Astrocyte (in vitro differentiated cells and primary cell): ENCODE measurements around the gene CCAR1. TPM values are rescaled to one million over a fixed set of nuclear protein-coding genes. Genes with fewer than 3 reads are reported as not detected.

Source experiments
- DNase-seq: peaks from one replicate; pipeline ENCODE4 v3.0.0-alpha.2; 2010; ENCODE audit warnings: low read depth
- FAIRE-seq: peaks from 2 replicates; lab custom pipeline; 2011; peaks lifted over from hg19 to GRCh38; lab: Jason Lieb, UNC
- H2AFZ ChIP-seq: 2 replicates; pipeline ENCODE4 v1.6.0; 2012; ENCODE audit warnings: low read depth, low read length, inconsistent platforms
- H3K27ac ChIP-seq: 2 replicates; pipeline ENCODE4 v1.5.1; 2011; ENCODE audit warnings: low read depth, low read length, inconsistent platforms
- H3K27me3 ChIP-seq: 2 replicates; pipeline ENCODE4 v1.6.0; 2011; ENCODE audit warnings: low read length, inconsistent platforms; ENCODE audit not compliant: insufficient read depth
- H3K36me3 ChIP-seq: 2 replicates; pipeline ENCODE4 v1.5.1; 2011; ENCODE audit warnings: low read length, inconsistent platforms; ENCODE audit not compliant: insufficient read depth
- H3K4me1 ChIP-seq: 2 replicates; pipeline ENCODE4 v1.5.1; 2011; ENCODE audit warnings: low read length, inconsistent platforms; ENCODE audit not compliant: insufficient read depth
- H3K4me2 ChIP-seq: 2 replicates; pipeline ENCODE4 v1.6.0; 2012; ENCODE audit warnings: low read length, inconsistent platforms
- H3K4me3 ChIP-seq: 2 replicates; pipeline ENCODE4 v1.5.1; 2011; ENCODE audit warnings: low read depth, mild to moderate bottlenecking, low read length, inconsistent platforms; ENCODE audit not compliant: insufficient read depth
- H3K79me2 ChIP-seq: 2 replicates; pipeline ENCODE4 v1.6.0; 2012; ENCODE audit warnings: mild to moderate bottlenecking, low read length, inconsistent platforms; ENCODE audit not compliant: insufficient read depth
- H3K9ac ChIP-seq: 2 replicates; pipeline ENCODE4 v1.6.0; 2012; ENCODE audit warnings: mild to moderate bottlenecking, low read length, inconsistent platforms
- H3K9me3 ChIP-seq: 2 replicates; pipeline ENCODE4 v1.5.1; 2012; ENCODE audit warnings: low read depth, mild to moderate bottlenecking, low read length, inconsistent platforms; ENCODE audit not compliant: insufficient read depth
- H4K20me1 ChIP-seq: 2 replicates; pipeline ENCODE4 v1.6.0; 2012; ENCODE audit warnings: low read length, inconsistent platforms; ENCODE audit not compliant: insufficient read depth
- H3K27ac Mint-ChIP-seq: one replicate; pipeline ENCODE4 v1.8.0; 2021; ENCODE audit warnings: mild to moderate bottlenecking, mixed read lengths; ENCODE audit not compliant: unreplicated experiment
- H3K27me3 Mint-ChIP-seq: one replicate; pipeline ENCODE4 v1.8.0; 2021; ENCODE audit warnings: low read depth, mixed read lengths; ENCODE audit not compliant: unreplicated experiment
- H3K36me3 Mint-ChIP-seq: one replicate; pipeline ENCODE4 v1.8.0; 2021; ENCODE audit warnings: low read depth, mixed read lengths; ENCODE audit not compliant: unreplicated experiment
- H3K4me1 Mint-ChIP-seq: one replicate; pipeline ENCODE4 v1.8.0; 2021; ENCODE audit warnings: low read depth, mixed read lengths; ENCODE audit not compliant: unreplicated experiment
- H3K4me3 Mint-ChIP-seq: one replicate; pipeline ENCODE4 v1.8.0; 2021; ENCODE audit warnings: mild to moderate bottlenecking, moderate library complexity, mixed read lengths; ENCODE audit not compliant: unreplicated experiment
- H3K9me3 Mint-ChIP-seq: one replicate; pipeline ENCODE4 v1.8.0; 2021; ENCODE audit warnings: mild to moderate bottlenecking, mixed read lengths; ENCODE audit not compliant: unreplicated experiment
- EZH2 ChIP-seq: IDR thresholded peaks from 2 replicates; pipeline ENCODE4 v1.6.1; 2012; ENCODE audit warnings: mild to moderate bottlenecking, low read length, inconsistent platforms; ENCODE audit not compliant: insufficient read depth
- total RNA-seq: library from RNA; stranded (reverse); gene quantifications from 2 replicates; pipeline ENCODE4 v1.2.1, GENCODE V29; 2021
- TF ChIP-seq, protein P1 (sequence below): IDR thresholded peaks from 2 replicates; pipeline ENCODE4 v1.5.1; 2011; ENCODE audit warnings: low read depth, mild to moderate bottlenecking, inconsistent platforms, low read length, moderate library complexity; ENCODE audit not compliant: insufficient read depth

CCAR1 gene
- total RNA-seq, 1 donor from 2014 or later: 72.8 TPM

DNA sequence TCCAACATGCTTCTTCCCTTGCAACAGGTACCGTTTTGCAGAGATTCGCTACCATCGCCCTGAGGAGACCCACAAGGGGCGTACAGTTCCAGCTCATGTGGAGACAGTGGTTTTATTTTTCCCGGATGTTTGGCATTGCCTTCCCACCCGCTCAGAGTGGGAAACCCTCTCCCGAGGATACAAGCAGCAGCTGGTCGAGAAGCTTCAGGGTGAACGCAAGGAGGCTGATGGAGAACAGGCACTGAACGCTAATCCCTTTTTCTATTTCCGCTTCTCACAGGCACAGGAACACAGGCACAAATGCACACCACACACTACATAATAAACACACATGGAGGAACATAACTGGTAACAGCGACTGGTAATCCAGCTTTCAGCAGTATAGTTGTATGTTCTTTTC lies 35.2 kb downstream of the CCAR1 start:
- no peaks in the 10 kb centered on the region for H3K9me3 Mint-ChIP-seq
- peaks cover 5% of the 10 kb centered on the region for H3K36me3 Mint-ChIP-seq
- Histone ChIP-seq H4K20me1 (no peaks in the 10 kb centered on the region), H3K79me2 (no peaks in the 10 kb centered on the region), H3K27me3 (no peaks in the 10 kb centered on the region), H3K4me2 (no peak overlapping the region), H3K4me3 (no peak overlapping the region), H3K9ac (no peak overlapping the region), H3K36me3 (peaks cover 81% of the 10 kb centered on the region), H3K4me1 (no peaks in the 10 kb centered on the region), H3K27ac (no peak overlapping the region), H2AFZ (no peak overlapping the region), H3K9me3 (no peaks in the 10 kb centered on the region)
- no peak for FAIRE-seq
- no peak for DNase-seq
- TF ChIP-seq, protein P1, sequence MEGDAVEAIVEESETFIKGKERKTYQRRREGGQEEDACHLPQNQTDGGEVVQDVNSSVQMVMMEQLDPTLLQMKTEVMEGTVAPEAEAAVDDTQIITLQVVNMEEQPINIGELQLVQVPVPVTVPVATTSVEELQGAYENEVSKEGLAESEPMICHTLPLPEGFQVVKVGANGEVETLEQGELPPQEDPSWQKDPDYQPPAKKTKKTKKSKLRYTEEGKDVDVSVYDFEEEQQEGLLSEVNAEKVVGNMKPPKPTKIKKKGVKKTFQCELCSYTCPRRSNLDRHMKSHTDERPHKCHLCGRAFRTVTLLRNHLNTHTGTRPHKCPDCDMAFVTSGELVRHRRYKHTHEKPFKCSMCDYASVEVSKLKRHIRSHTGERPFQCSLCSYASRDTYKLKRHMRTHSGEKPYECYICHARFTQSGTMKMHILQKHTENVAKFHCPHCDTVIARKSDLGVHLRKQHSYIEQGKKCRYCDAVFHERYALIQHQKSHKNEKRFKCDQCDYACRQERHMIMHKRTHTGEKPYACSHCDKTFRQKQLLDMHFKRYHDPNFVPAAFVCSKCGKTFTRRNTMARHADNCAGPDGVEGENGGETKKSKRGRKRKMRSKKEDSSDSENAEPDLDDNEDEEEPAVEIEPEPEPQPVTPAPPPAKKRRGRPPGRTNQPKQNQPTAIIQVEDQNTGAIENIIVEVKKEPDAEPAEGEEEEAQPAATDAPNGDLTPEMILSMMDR: no peak
- no peak for TF ChIP-seq EZH2
- no peaks in the 10 kb centered on the region for H3K27me3 Mint-ChIP-seq
- no peaks in the 10 kb centered on the region for H3K4me1 Mint-ChIP-seq
- H3K4me3 Mint-ChIP-seq: no peak overlapping the region
- H3K27ac Mint-ChIP-seq: no peak overlapping the region

DNA sequence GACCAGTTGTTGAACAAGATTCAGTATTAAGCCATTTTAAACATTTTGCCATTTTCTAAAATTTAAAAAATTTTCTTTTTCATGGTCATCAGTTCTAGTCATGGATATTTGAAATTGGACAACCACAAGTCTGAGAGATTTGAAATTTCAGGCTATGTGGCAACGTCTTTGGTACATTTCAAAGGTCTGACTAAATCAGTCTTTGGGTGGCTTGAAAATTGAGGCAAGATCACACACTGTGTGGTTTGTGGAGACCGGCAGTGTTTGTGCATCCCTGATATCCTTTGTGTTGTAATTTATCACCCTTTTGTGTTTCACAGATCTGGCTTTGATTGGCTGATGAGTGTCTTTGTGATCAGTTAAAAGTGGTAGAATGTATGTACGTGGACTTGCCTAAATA lies 35.7 kb downstream of the CCAR1 start:
- Histone ChIP-seq H3K4me1 (no peaks in the 10 kb centered on the region), H3K9ac (no peak overlapping the region), H3K4me3 (no peak overlapping the region), H3K9me3 (no peaks in the 10 kb centered on the region), H4K20me1 (no peaks in the 10 kb centered on the region), H3K4me2 (no peak overlapping the region), H2AFZ (no peak overlapping the region), H3K36me3 (peaks cover 82% of the 10 kb centered on the region), H3K27ac (no peak overlapping the region), H3K27me3 (no peaks in the 10 kb centered on the region), H3K79me2 (no peaks in the 10 kb centered on the region)
- no peak overlapping the region for H3K27ac Mint-ChIP-seq
- no peaks in the 10 kb centered on the region for H3K27me3 Mint-ChIP-seq
- H3K4me1 Mint-ChIP-seq: no peaks in the 10 kb centered on the region
- TF ChIP-seq, protein P1: no peak
- TF ChIP-seq EZH2: no peak
- FAIRE-seq (no peak), DNase-seq (no peak)
- peaks cover 5% of the 10 kb centered on the region for H3K36me3 Mint-ChIP-seq
- no peaks in the 10 kb centered on the region for H3K9me3 Mint-ChIP-seq
- no peak overlapping the region for H3K4me3 Mint-ChIP-seq

DNA sequence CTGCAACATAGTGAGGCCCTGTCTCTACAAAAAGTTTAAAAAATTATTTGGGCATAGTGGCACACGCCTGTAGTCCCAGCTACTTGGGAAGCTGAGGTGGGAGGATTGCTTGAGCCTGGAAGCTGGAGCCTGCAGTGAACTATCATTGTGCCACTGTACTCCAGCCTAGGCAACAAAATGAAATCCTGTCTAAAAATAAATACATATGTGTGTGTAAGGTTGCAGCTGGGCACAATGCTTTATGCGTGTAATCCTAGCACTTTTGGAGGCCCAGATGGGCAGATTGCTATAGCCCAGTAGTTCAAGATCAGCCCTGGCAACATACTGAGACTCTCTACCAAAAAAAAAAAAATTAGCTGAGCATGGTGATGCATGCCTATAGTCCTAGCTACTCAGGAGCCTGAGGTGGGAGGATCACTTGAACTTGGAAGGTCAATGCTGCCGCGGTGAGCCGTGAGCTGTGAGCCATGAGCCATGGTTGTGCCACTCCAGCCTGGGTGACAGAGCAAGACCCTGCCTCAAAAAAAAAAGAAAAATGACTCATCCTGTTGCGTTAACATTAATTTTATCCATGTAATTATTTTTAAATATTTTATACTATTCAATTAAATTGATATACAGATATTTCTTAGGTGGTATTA lies 38.3 kb downstream of the CCAR1 start:
- Mint-ChIP-seq H3K27ac (no peak overlapping the region), H3K4me1 (no peaks in the 10 kb centered on the region), H3K4me3 (no peak overlapping the region), H3K36me3 (peaks cover 5% of the 10 kb centered on the region), H3K27me3 (no peaks in the 10 kb centered on the region), H3K9me3 (no peaks in the 10 kb centered on the region)
- Histone ChIP-seq H3K36me3 (peaks cover 62% of the 10 kb centered on the region), H4K20me1 (peaks cover 4% of the 10 kb centered on the region), H2AFZ (no peak overlapping the region), H3K4me2 (no peak overlapping the region), H3K9me3 (no peaks in the 10 kb centered on the region), H3K27me3 (no peaks in the 10 kb centered on the region), H3K4me3 (no peak overlapping the region), H3K79me2 (no peaks in the 10 kb centered on the region), H3K9ac (no peak overlapping the region), H3K27ac (no peak overlapping the region), H3K4me1 (no peaks in the 10 kb centered on the region)
- no peak for TF ChIP-seq EZH2
- TF ChIP-seq, protein P1: no peak
- no peak for FAIRE-seq
- no peak for DNase-seq
